ENCODE measurements around the gene CCHCR1.

The CCHCR1 gene

GRCh38 chr6:31204751-31205145 lies 47.1 kb upstream of the CCHCR1 start:
- no peak for TF ChIP-seq ISL1 (CRISPR knock-in tag; IDR thresholded peaks at IDR 0.05)
- TF ChIP-seq PATZ1 (CRISPR knock-in tag; IDR thresholded peaks at IDR 0.05; ENCODE audit: borderline replicate concordance): no peak
- TF ChIP-seq GLIS3 (CRISPR knock-in tag; IDR thresholded peaks at IDR 0.05): no peak
- no peak for TF ChIP-seq ZC3H10 (CRISPR knock-in tag; IDR thresholded peaks at IDR 0.05)
- no peak for TF ChIP-seq CSDC2 (CRISPR knock-in tag; IDR thresholded peaks at IDR 0.05)
- TF ChIP-seq ARNTL (CRISPR knock-in tag; IDR thresholded peaks at IDR 0.05; ENCODE audit: borderline replicate concordance, low read depth): no peak
- no peak for TF ChIP-seq PPARA (CRISPR knock-in tag; IDR thresholded peaks at IDR 0.05; ENCODE audit: borderline replicate concordance)
- no peak for TF ChIP-seq ZNF8 (CRISPR knock-in tag; IDR thresholded peaks at IDR 0.05)
- no peak for TF ChIP-seq ZFP3 (CRISPR knock-in tag; IDR thresholded peaks at IDR 0.05)
- TF ChIP-seq, protein P1, sequence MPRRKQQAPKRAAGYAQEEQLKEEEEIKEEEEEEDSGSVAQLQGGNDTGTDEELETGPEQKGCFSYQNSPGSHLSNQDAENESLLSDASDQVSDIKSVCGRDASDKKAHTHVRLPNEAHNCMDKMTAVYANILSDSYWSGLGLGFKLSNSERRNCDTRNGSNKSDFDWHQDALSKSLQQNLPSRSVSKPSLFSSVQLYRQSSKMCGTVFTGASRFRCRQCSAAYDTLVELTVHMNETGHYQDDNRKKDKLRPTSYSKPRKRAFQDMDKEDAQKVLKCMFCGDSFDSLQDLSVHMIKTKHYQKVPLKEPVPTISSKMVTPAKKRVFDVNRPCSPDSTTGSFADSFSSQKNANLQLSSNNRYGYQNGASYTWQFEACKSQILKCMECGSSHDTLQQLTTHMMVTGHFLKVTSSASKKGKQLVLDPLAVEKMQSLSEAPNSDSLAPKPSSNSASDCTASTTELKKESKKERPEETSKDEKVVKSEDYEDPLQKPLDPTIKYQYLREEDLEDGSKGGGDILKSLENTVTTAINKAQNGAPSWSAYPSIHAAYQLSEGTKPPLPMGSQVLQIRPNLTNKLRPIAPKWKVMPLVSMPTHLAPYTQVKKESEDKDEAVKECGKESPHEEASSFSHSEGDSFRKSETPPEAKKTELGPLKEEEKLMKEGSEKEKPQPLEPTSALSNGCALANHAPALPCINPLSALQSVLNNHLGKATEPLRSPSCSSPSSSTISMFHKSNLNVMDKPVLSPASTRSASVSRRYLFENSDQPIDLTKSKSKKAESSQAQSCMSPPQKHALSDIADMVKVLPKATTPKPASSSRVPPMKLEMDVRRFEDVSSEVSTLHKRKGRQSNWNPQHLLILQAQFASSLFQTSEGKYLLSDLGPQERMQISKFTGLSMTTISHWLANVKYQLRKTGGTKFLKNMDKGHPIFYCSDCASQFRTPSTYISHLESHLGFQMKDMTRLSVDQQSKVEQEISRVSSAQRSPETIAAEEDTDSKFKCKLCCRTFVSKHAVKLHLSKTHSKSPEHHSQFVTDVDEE (CRISPR knock-in tag; IDR thresholded peaks at IDR 0.05): no peak
- TF ChIP-seq ZNF70 (CRISPR knock-in tag; IDR thresholded peaks at IDR 0.05): no peak
- no peak for TF ChIP-seq RARB (CRISPR knock-in tag; IDR thresholded peaks at IDR 0.05)
- no peak for TF ChIP-seq OSR1 (CRISPR knock-in tag; IDR thresholded peaks at IDR 0.05)
- TF ChIP-seq, protein P2, sequence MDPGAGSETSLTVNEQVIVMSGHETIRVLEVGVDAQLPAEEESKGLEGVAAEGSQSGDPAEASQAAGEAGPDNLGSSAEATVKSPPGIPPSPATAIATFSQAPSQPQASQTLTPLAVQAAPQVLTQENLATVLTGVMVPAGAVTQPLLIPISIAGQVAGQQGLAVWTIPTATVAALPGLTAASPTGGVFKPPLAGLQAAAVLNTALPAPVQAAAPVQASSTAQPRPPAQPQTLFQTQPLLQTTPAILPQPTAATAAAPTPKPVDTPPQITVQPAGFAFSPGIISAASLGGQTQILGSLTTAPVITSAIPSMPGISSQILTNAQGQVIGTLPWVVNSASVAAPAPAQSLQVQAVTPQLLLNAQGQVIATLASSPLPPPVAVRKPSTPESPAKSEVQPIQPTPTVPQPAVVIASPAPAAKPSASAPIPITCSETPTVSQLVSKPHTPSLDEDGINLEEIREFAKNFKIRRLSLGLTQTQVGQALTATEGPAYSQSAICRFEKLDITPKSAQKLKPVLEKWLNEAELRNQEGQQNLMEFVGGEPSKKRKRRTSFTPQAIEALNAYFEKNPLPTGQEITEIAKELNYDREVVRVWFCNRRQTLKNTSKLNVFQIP (CRISPR knock-in tag; IDR thresholded peaks at IDR 0.05; ENCODE audit: borderline replicate concordance, low read depth): no peak
- no peak for TF ChIP-seq TCF4 (CRISPR knock-in tag; IDR thresholded peaks at IDR 0.05; ENCODE audit: borderline replicate concordance)
- TF ChIP-seq BACH2 (CRISPR knock-in tag; IDR thresholded peaks at IDR 0.05; ENCODE audit: borderline replicate concordance): no peak
- TF ChIP-seq CSRNP3 (CRISPR knock-in tag; IDR thresholded peaks at IDR 0.05): no peak
- no peak for TF ChIP-seq ZNF565 (CRISPR knock-in tag; conservative IDR thresholded peaks at IDR 0.05; ENCODE audit: low read depth)
- no peak for TF ChIP-seq ZFP30 (CRISPR knock-in tag; IDR thresholded peaks at IDR 0.05)
- no peak for ATAC-seq

- peak; percentile 63 for ATAC-seq
- TF ChIP-seq CSDC2 (CRISPR knock-in tag; IDR thresholded peaks at IDR 0.05) (no peak), TOX (CRISPR knock-in tag; IDR thresholded peaks at IDR 0.05; ENCODE audit: borderline replicate concordance) (no peak), ISL1 (CRISPR knock-in tag; IDR thresholded peaks at IDR 0.05) (no peak), PPARA (CRISPR knock-in tag; IDR thresholded peaks at IDR 0.05; ENCODE audit: borderline replicate concordance) (no peak), ZFP3 (CRISPR knock-in tag; IDR thresholded peaks at IDR 0.05) (no peak), ZNF70 (CRISPR knock-in tag; IDR thresholded peaks at IDR 0.05) (no peak), ZC3H10 (CRISPR knock-in tag; IDR thresholded peaks at IDR 0.05) (no peak), CSRNP3 (CRISPR knock-in tag; IDR thresholded peaks at IDR 0.05) (no peak), ESRRG (CRISPR knock-in tag; IDR thresholded peaks at IDR 0.05) (no peak), ZFP30 (CRISPR knock-in tag; IDR thresholded peaks at IDR 0.05) (no peak), RARB (CRISPR knock-in tag; IDR thresholded peaks at IDR 0.05) (no peak), SNAI2 (CRISPR knock-in tag; IDR thresholded peaks at IDR 0.05) (no peak), ZNF8 (CRISPR knock-in tag; IDR thresholded peaks at IDR 0.05) (no peak)
- TF ChIP-seq, protein P1 (CRISPR knock-in tag; IDR thresholded peaks at IDR 0.05): no peak
- TF ChIP-seq, protein P3, sequence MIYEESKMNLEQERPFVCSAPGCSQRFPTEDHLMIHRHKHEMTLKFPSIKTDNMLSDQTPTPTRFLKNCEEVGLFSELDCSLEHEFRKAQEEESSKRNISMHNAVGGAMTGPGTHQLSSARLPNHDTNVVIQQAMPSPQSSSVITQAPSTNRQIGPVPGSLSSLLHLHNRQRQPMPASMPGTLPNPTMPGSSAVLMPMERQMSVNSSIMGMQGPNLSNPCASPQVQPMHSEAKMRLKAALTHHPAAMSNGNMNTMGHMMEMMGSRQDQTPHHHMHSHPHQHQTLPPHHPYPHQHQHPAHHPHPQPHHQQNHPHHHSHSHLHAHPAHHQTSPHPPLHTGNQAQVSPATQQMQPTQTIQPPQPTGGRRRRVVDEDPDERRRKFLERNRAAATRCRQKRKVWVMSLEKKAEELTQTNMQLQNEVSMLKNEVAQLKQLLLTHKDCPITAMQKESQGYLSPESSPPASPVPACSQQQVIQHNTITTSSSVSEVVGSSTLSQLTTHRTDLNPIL (CRISPR knock-in tag; IDR thresholded peaks at IDR 0.05; ENCODE audit: low read depth): no peak
Measured at GRCh38 chr6:31203345-31203979, 45.9 kb upstream of the CCHCR1 start.
